CD4-positive, alpha-beta T cell treated with Interleukin-17A for 4 hours (primary cell): ENCODE measurements around the gene MILR1.
"Not testable (repeated sequence)": the region's sequence is repeated elsewhere in the genome, so short reads cannot be mapped to it uniquely, and the experiment has no call there.

Experiments
- DNase-seq: peaks from one replicate; pipeline ENCODE4 v3.0.0-alpha.2; 2020; ENCODE audit warnings: mixed read lengths

Gene MILR1

GRCh38 chr17:64472564-64472963 lies 23.6 kb downstream of the MILR1 start:
- no peak for DNase-seq

- no peak for DNase-seq
Observed at GRCh38 chr17:64477849-64478248, 28.9 kb downstream of the MILR1 start.

DNA sequence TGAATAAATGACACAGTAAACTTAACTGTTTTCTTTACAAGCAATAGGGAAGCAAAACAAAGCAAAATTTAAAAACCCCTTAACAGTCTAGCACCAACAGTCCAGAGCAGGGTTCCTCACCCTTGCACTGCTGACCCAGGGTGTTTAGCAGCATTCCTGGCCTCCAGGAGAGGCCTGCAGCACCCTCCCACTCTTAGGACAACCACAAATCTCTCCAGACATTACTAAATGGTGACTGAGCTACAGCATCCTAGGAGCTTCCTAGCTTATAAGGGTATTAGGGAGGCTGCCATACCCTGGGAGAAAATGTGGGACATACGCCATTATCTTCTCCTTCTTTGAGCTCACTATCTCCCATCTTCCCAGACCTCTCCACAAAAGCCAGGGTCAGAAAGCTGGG lies 32.0 kb downstream of the MILR1 start:
- no peak for DNase-seq

- DNase-seq: no peak
Observed at GRCh38 chr17:64484380-64484779, 35.5 kb downstream of the MILR1 start.

DNA sequence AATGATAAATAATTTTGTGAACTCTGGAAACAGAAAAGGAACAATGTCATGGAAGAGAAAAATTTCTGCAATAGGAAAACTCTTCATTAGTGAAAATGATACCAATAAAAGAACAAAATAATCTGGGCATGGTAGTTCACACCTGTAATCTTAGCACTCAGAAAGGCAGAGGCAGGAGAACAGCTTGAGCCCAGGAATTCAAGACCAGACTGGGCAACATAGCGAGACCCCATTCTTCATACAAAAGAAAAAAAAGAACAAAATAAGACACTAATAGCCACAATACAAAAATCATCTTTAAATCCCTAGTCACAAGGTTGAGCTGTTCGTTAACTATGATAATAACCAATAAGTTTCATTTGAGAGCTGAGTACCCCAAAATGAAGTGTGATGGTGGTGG lies 39.4 kb downstream of the MILR1 start:
- DNase-seq: no peak

DNA sequence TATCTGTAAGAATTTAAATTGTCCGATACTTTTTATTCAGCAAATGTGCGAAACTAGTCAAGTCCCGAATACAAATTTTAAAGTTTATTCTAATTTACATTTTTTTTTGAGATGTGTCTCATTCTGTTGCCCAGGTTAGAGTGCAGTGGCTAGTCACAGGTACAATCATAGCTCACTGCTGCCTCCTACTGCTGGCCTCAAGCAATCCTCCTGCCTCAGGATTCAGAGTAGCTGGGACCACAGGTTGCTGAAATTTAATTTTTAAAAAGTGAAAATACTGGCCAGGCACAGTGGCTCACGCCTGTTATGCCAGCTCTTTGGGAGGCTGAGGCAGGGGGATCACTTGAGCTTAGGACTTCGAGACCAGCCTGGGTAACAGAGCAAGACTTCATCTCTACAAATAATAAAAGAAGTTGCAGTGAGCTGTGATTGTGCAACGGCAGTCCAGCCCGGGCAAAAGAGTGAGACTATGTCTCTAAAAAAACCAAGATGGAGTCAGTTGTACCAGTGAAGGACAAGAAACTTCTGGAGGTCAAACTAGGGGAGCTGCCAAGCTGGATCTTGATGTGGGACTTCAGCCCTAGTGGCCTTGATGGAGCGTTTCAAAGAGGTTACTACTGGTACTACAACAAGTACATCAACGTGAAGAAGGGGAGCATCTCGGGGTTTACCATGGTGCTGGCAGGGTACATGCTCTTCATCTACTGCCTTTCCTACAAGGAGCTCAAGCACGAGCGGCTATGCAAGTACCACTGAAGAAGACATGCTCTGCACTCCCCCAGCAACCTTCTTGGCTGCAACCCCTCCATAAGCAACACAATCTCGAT lies 42.3 kb downstream of the MILR1 start:
- DNase-seq: peak; percentile 71

- no peak for DNase-seq
Observed at GRCh38 chr17:64491994-64492393, 43.1 kb downstream of the MILR1 start.

GRCh38 chr17:64492481-64493109 lies 43.7 kb downstream of the MILR1 start:
- DNase-seq: peak; percentile 47

GRCh38 chr17:64494121-64494520 lies 45.2 kb downstream of the MILR1 start:
- no peak for DNase-seq

GRCh38 chr17:64495300-64495699 lies 46.4 kb downstream of the MILR1 start:
- not testable (repeated sequence) for DNase-seq

GRCh38 chr17:64496348-64496785 lies 47.5 kb downstream of the MILR1 start:
- DNase-seq: no peak

GRCh38 chr17:64496786-64497564 lies 48.1 kb downstream of the MILR1 start, which contains the start of gene POLG2:
Gene POLG2 (minus strand): TSS chr17:64497054. CDS start chr17:64496968, 86 bp downstream.
- DNase-seq: peak; percentile 98

- no peak for DNase-seq
Observed at GRCh38 chr17:64497565-64498035, 48.7 kb downstream of the MILR1 start.

GRCh38 chr17:64498308-64499203 lies 49.6 kb downstream of the MILR1 start:
- no peak for DNase-seq

DNA sequence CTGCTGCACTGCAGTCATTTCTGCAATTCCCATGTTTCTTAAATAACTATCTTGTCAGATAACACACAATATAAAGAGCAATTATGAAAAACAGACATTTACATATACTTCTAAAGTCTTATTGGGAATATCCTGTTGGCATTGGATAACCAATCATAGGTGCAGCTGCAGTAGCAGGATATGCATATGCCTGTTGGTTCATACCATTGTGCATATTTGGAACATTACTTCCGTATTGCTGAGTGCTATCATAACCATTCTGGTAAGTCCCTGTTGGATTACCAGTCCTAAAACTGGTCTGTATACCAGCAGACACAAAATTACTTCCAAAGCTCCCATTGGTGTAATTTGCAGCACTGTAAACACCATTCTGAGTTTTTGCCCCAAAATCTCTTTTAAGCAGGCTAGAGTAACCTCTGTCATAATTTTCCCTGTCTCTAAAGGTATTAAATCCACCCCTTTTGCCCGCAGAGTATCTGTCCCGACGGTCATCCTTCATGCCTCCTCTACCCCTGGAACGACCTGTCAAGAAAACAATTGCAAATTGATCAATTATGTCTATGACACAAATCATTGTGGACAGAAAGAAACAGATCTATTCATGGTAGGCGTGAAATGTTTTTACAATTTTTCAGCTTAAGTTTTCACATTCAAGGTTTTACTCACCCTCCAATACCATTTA lies 51.0 kb downstream of the MILR1 start:
- no peak for DNase-seq

GRCh38 chr17:64500487-64500859 lies 51.6 kb downstream of the MILR1 start:
- DNase-seq: no peak

DNA sequence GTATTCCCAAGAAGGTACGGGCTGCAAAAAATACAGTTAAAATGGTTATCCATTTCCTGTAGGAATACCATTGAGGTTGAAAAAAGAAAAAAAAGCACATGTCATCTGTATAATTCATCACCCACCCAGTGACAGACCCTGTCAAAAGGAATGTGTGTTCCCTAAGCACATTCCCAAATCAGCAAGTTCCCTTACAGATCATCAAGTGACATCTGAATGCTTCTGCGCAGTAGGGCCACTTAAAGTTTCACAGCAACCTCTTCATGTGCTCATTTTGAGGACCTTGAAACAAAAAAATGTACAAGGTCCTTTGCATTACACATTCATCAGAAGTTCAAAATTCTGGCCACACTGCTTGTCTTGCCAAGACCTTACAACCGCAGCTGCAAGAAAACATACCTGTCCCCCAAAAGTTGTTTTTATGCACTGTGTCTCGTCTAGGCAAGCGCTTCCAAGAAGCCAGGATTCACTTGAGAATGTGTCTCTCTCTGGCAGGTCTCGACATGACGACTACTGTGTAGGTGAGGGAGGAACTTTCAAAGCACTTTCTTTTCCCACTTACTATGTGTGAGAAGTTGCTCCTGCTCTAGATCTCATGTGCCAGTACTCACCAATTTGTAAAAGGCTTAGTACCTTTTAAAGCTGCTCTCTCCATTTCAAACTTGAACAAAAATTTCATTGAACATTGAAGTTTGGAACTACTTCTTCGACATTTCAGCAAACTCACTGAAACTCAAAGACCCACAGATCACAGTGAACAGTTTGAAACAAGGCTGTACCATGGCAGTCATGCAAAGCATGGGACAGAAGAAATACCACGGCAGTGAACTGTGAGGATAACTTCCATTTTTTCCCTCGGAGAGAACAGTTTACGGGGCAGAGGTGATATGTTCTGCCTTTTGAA lies 52.2 kb downstream of the MILR1 start:
- DNase-seq: no peak

DNA sequence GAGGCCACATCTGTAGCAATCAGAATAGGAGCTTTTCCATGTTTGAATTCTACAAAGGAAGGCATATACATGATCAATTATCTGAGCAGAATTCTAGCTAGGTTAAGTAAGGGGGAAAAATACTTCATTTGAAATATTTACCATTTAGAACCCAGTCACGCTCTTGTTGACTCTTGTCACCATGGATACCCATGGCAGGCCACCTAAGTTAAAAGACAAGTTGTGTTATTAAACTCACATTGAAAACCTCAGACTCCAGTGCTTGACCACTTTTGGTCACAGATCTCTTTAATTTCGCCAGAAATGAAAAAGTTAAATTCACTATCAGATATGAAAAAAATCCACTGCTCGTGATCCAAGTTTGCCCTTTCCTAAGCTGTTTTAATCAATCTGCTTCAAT lies 53.1 kb downstream of the MILR1 start:
- DNase-seq: no peak

DNA sequence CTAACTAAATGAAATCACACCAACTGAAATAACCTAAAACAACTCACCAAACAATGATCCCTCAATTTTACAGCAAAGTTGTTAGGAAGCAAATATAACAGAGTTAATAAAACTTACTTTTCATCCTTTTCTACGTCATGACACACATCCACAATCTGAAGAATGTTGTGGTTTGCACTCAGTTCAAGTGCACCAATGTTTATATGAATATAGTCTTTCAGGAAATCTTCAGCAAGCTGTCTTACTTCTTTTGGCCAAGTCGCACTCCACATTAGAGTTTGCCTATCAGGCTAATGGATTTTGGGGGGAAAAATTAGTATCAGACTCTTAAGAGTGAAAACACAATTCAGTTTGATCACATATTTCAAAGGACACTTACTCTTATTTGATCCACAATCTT lies 53.9 kb downstream of the MILR1 start:
- DNase-seq: no peak

DNA sequence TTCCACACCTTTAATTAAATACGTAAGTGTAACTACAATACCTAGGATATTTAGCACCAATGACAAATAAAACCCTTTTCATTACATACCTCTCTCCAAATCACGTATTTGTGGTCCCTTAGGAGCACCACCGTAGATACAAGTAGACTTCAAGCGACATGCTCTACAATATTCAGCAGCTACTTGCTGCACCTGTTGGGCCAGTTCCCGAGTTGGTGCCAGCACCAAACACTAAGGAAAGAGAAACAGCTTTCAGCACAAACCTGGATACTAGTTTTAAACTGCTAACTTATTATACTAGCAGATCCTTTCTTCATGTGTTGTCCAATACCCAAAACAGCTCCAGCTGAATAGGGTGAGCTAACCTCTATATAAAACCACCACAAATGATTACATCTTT lies 54.4 kb downstream of the MILR1 start:
- no peak for DNase-seq
